Small intestine (tissue), 16 donors: ENCODE data around the gene SLC38A8. TPM values are rescaled to one million over a fixed set of nuclear protein-coding genes. Genes with fewer than 3 reads are reported as not detected.

Experiments
- DNase-seq, 2 donors: peaks; one replicate each; pipeline versions ENCODE4 v3.0.0 to v3.0.0-alpha.2; 2013
- FAIRE-seq: peaks from 2 replicates; lab custom pipeline; 2012; peaks lifted over from hg19 to GRCh38; lab: Jason Lieb, UNC
- H3K27ac ChIP-seq, 3 donors: one replicate each; pipeline ENCODE4 v1.5.1; 2013; ENCODE audit warnings: low read length in 2 of 3, mild to moderate bottlenecking in 2 of 3, control low read depth in 1 of 3, inconsistent platforms in 1 of 3, low read depth in 1 of 3, moderate library complexity in 1 of 3
- H3K27me3 ChIP-seq, 3 donors: one replicate each; pipeline ENCODE4 v1.6.1; 2013; ENCODE audit warnings: low read length in 3 of 3, inconsistent platforms in 1 of 3; ENCODE audit not compliant: control insufficient read depth in 3 of 3, insufficient read depth in 3 of 3
- H3K36me3 ChIP-seq, 3 donors: one replicate each; pipeline ENCODE4 v1.6.1; 2013; ENCODE audit warnings: low read length in 3 of 3, inconsistent platforms in 1 of 3, low read depth in 1 of 3, mild to moderate bottlenecking in 1 of 3, moderate library complexity in 1 of 3; ENCODE audit not compliant: control insufficient read depth in 3 of 3, insufficient read depth in 2 of 3
- H3K4me1 ChIP-seq, 3 donors: one replicate each; pipeline ENCODE4 v1.6.1; 2013; ENCODE audit warnings: low read length in 2 of 3, inconsistent platforms in 1 of 3, low read depth in 1 of 3, mild to moderate bottlenecking in 1 of 3, moderate library complexity in 1 of 3; ENCODE audit not compliant: control insufficient read depth in 3 of 3, insufficient read depth in 2 of 3
- H3K4me3 ChIP-seq, 3 donors: one replicate each; pipeline ENCODE4 v1.5.1; 2013; ENCODE audit warnings: low read length in 3 of 3, control low read depth in 1 of 3, inconsistent platforms in 1 of 3, low read depth in 1 of 3, mild to moderate bottlenecking in 1 of 3, moderate library complexity in 1 of 3
- H3K9me3 ChIP-seq, 2 donors: one replicate each; pipeline ENCODE4 v1.6.1; 2013; ENCODE audit warnings: low read depth in 1 of 2, low read length in 1 of 2; ENCODE audit not compliant: control insufficient read depth in 2 of 2, insufficient read depth in 1 of 2
- WGBS, 3 donors: extraction: QIAGEN DNeasy Blood & Tissue Kit; methylation state at CpG; one replicate each; pipeline ENCODE4 v1.1.7; 2013; 5-methylcytosine and 5-hydroxymethylcytosine counted together
- long read RNA-seq, 10 donors: transcript quantifications; one replicate each; lab custom pipeline, GENCODE V29; 2026
- polyA plus RNA-seq, 4 donors: library from polyadenylated mRNA; stranded (reverse) in 3 of 4; unstranded in 1 of 4; fragments of 200-250 nt in 3 of 4; fragments of 120-200 nt in 1 of 4; gene quantifications; one replicate each; pipeline versions ENCODE4 v1.2.1 to v1.2.3, GENCODE V29; 2013
- donor health status: healthy with polysubstance abuse.
- donor health status: control.
- donor health status: control.
- donor health status: Bipolar disorder and iron deficiency.
- donor health status: healthy.

The SLC38A8 gene
- polyA plus RNA-seq, result under 1 TPM in 1 of 4 donors, not detected in 3; 0.33 TPM
- long read RNA-seq, donor 1, result 0 reads
- long read RNA-seq, donor 2, result 0 reads
- long read RNA-seq, donor 3, result 0 reads
- long read RNA-seq, donor 4, result 0 reads
- long read RNA-seq, donor 5, result 0 reads
- long read RNA-seq, donor 6, result 0 reads
- long read RNA-seq, donor 7, result 0 reads
- long read RNA-seq, donor 8, result 0 reads
- long read RNA-seq, donor 9, result 0 reads
- long read RNA-seq, donor 10, result 0 reads

GRCh38 chr16:84042308-84042878 is at the start of gene SLC38A8:
Gene SLC38A8, minus strand, starts transcription at chr16:84042795. Its CDS starts 638 bp downstream, at chr16:84042157.
- Histone ChIP-seq H3K4me1 (no peaks in the 10 kb centered on the region), H3K27ac (no peak within 1 kb of the TSS), H3K27me3 (peaks cover 0 to 31% (median 0%) of the 10 kb centered on the region in 3 donors), H3K4me3 (no peak within 1 kb of the TSS), H3K9me3 (no peaks in the 10 kb centered on the region), H3K36me3 (no peaks in the 10 kb centered on the region)
- FAIRE-seq, result no peak
- no peak for DNase-seq
- 48 to 57% (median 54%) methylated on average over 9 of the region's 9 CpGs for WGBS, 3 donors

- Histone ChIP-seq H3K27ac (no peak overlapping the region), H3K9me3 (no peaks in the 10 kb centered on the region), H3K36me3 (peaks cover 24 to 59% (median 44%) of the 10 kb centered on the region in 3 donors), H3K4me1 (no peaks in the 10 kb centered on the region), H3K27me3 (no peaks in the 10 kb centered on the region), H3K4me3 (no peak overlapping the region)
- no peak for FAIRE-seq
- WGBS, 3 donors, result 82 to 87% (median 86%) methylated on average over 10 of the region's 10 CpGs
- peak; percentile 13 to 28 for DNase-seq
Observed at GRCh38 chr16:84091460-84091859, 48.9 kb upstream of the SLC38A8 start.

- Histone ChIP-seq H3K9me3 (no peaks in the 10 kb centered on the region), H3K27me3 (no peaks in the 10 kb centered on the region), H3K27ac (no peak overlapping the region), H3K36me3 (peaks cover 22 to 60% (median 41%) of the 10 kb centered on the region in 3 donors), H3K4me3 (no peak overlapping the region), H3K4me1 (no peaks in the 10 kb centered on the region)
- WGBS, 3 donors, result 90 to 92% (median 91%) methylated on average over 9 of the region's 9 CpGs
- no peak for FAIRE-seq
- DNase-seq, result no peak
Observed at GRCh38 chr16:84090211-84090610, 47.6 kb upstream of the SLC38A8 start.

- Histone ChIP-seq H3K4me1 (no peaks in the 10 kb centered on the region), H3K27ac (peak overlapping the region in 1 of 3 donors; percentile 37), H3K36me3 (peaks cover 24 to 61% (median 33%) of the 10 kb centered on the region in 3 donors), H3K9me3 (no peaks in the 10 kb centered on the region), H3K27me3 (no peaks in the 10 kb centered on the region), H3K4me3 (no peak overlapping the region)
- 59 to 78% (median 71%) methylated on average over 15 of the region's 15 CpGs for WGBS, 3 donors
- FAIRE-seq, result no peak
- DNase-seq, result peak; percentile 11 to 14
Observed at GRCh38 chr16:84088695-84089395, 46.2 kb upstream of the SLC38A8 start.

- no peaks in the 10 kb centered on the region for H3K27me3 ChIP-seq
- FAIRE-seq (no peak), DNase-seq (no peak)
- no peaks in the 10 kb centered on the region for H3K4me1 ChIP-seq
- 78 to 88% (median 80%) methylated on average over 11 of the region's 11 CpGs for WGBS, 3 donors
- H3K27ac ChIP-seq, result no peak overlapping the region
- H3K36me3 ChIP-seq, result peaks cover 16 to 55% (median 23%) of the 10 kb centered on the region in 3 donors
- H3K4me3 ChIP-seq, result no peak overlapping the region
- no peaks in the 10 kb centered on the region for H3K9me3 ChIP-seq
Observed at GRCh38 chr16:84087466-84088151, 45.0 kb upstream of the SLC38A8 start.

GRCh38 chr16:84087001-84087400 is 44.4 kb upstream of the SLC38A8 start:
- Histone ChIP-seq H3K36me3 (peaks cover 16 to 59% (median 21%) of the 10 kb centered on the region in 3 donors), H3K27ac (no peak overlapping the region), H3K4me3 (no peak overlapping the region), H3K4me1 (no peaks in the 10 kb centered on the region), H3K27me3 (no peaks in the 10 kb centered on the region), H3K9me3 (no peaks in the 10 kb centered on the region)
- 88 to 89% (median 88%) methylated on average over 12 of the region's 12 CpGs for WGBS, 3 donors
- no peak for DNase-seq
- no peak for FAIRE-seq

GRCh38 chr16:84086341-84086740 is 43.7 kb upstream of the SLC38A8 start:
- no peaks in the 10 kb centered on the region for H3K4me1 ChIP-seq
- peaks cover 13 to 62% (median 21%) of the 10 kb centered on the region in 3 donors for H3K36me3 ChIP-seq
- H3K27ac ChIP-seq, result no peak overlapping the region
- 83 to 92% (median 88%) methylated on average over 11 of the region's 11 CpGs for WGBS, 3 donors
- DNase-seq, result no peak
- no peaks in the 10 kb centered on the region for H3K9me3 ChIP-seq
- H3K4me3 ChIP-seq, result no peak overlapping the region
- no peak for FAIRE-seq
- no peaks in the 10 kb centered on the region for H3K27me3 ChIP-seq

- Histone ChIP-seq H3K9me3 (no peaks in the 10 kb centered on the region), H3K36me3 (peaks cover 18 to 61% (median 23%) of the 10 kb centered on the region in 3 donors), H3K4me3 (no peak overlapping the region), H3K27ac (no peak overlapping the region), H3K27me3 (no peaks in the 10 kb centered on the region), H3K4me1 (no peaks in the 10 kb centered on the region)
- 51 to 66% (median 63%) methylated on average over 6 of the region's 6 CpGs for WGBS, 3 donors
- FAIRE-seq (no peak), DNase-seq (no peak)
Observed at GRCh38 chr16:84085773-84086172, 43.2 kb upstream of the SLC38A8 start.
